Measurements from ENCODE around the gene TAOK3.

The TAOK3 gene

GRCh38 chr12:118122264-118122663 is 250.4 kb downstream of the TAOK3 start:
- no peaks in the 10 kb centered on the region for H3F3A ChIP-seq (ENCODE audit: insufficient read depth, low read length)
- no peaks in the 10 kb centered on the region for H4K20me1 ChIP-seq (ENCODE audit: insufficient read depth, low read length)
- H3K4me2 ChIP-seq (ENCODE audit: low read length), result no peak overlapping the region
- no peaks in the 10 kb centered on the region for H3K9me2 ChIP-seq (ENCODE audit: low read depth, low read length)
- TF ChIP-seq, protein P1, sequence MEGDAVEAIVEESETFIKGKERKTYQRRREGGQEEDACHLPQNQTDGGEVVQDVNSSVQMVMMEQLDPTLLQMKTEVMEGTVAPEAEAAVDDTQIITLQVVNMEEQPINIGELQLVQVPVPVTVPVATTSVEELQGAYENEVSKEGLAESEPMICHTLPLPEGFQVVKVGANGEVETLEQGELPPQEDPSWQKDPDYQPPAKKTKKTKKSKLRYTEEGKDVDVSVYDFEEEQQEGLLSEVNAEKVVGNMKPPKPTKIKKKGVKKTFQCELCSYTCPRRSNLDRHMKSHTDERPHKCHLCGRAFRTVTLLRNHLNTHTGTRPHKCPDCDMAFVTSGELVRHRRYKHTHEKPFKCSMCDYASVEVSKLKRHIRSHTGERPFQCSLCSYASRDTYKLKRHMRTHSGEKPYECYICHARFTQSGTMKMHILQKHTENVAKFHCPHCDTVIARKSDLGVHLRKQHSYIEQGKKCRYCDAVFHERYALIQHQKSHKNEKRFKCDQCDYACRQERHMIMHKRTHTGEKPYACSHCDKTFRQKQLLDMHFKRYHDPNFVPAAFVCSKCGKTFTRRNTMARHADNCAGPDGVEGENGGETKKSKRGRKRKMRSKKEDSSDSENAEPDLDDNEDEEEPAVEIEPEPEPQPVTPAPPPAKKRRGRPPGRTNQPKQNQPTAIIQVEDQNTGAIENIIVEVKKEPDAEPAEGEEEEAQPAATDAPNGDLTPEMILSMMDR (IDR thresholded peaks at IDR 0.05; ENCODE audit: low read length), result no peak
- no peak for TF ChIP-seq EZH2 (IDR thresholded peaks at IDR 0.05; ENCODE audit: borderline replicate concordance, low read length)
- no peaks in the 10 kb centered on the region for H3K79me2 ChIP-seq (ENCODE audit: insufficient read depth, low read length)
- no peak overlapping the region for H3K4me3 ChIP-seq (ENCODE audit: low read depth, low read length, poor library complexity, severe bottlenecking)
- no peak overlapping the region for H3K9ac ChIP-seq (ENCODE audit: low read length)
- H3K27ac ChIP-seq (ENCODE audit: low read depth, low read length, poor library complexity, severe bottlenecking), result no peak overlapping the region
- no peaks in the 10 kb centered on the region for H3K36me3 ChIP-seq (ENCODE audit: insufficient read depth, low read length)
- no peaks in the 10 kb centered on the region for H3K27me3 ChIP-seq (ENCODE audit: insufficient read depth, low read length)
- no peaks in the 10 kb centered on the region for H3K4me1 ChIP-seq (ENCODE audit: insufficient read depth, low read length, severe bottlenecking)
- H2AFZ ChIP-seq (ENCODE audit: low read length), result no peak overlapping the region
- no peaks in the 10 kb centered on the region for H3K9me3 ChIP-seq (ENCODE audit: low read length)

GRCh38 chr12:118120579-118121363 is 251.9 kb downstream of the TAOK3 start:
- H4K20me1 ChIP-seq (ENCODE audit: insufficient read depth, low read length), result no peaks in the 10 kb centered on the region
- H3K9ac ChIP-seq (ENCODE audit: low read length), result no peak overlapping the region
- no peak overlapping the region for H3K4me3 ChIP-seq (ENCODE audit: low read depth, low read length, poor library complexity, severe bottlenecking)
- no peak overlapping the region for H2AFZ ChIP-seq (ENCODE audit: low read length)
- H3K27me3 ChIP-seq (ENCODE audit: insufficient read depth, low read length), result no peaks in the 10 kb centered on the region
- TF ChIP-seq EZH2 (IDR thresholded peaks at IDR 0.05; ENCODE audit: borderline replicate concordance, low read length), result no peak
- TF ChIP-seq, protein P1 (IDR thresholded peaks at IDR 0.05; ENCODE audit: low read length), result peak; percentile 44
- no peaks in the 10 kb centered on the region for H3K9me3 ChIP-seq (ENCODE audit: low read length)
- no peak overlapping the region for H3K4me2 ChIP-seq (ENCODE audit: low read length)
- no peaks in the 10 kb centered on the region for H3K9me2 ChIP-seq (ENCODE audit: low read depth, low read length)
- no peaks in the 10 kb centered on the region for H3F3A ChIP-seq (ENCODE audit: insufficient read depth, low read length)
- no peaks in the 10 kb centered on the region for H3K79me2 ChIP-seq (ENCODE audit: insufficient read depth, low read length)
- peak overlapping the region; percentile 9 for H3K27ac ChIP-seq (ENCODE audit: low read depth, low read length, poor library complexity, severe bottlenecking)
- H3K4me1 ChIP-seq (ENCODE audit: insufficient read depth, low read length, severe bottlenecking), result no peaks in the 10 kb centered on the region
- H3K36me3 ChIP-seq (ENCODE audit: insufficient read depth, low read length), result no peaks in the 10 kb centered on the region

DNA sequence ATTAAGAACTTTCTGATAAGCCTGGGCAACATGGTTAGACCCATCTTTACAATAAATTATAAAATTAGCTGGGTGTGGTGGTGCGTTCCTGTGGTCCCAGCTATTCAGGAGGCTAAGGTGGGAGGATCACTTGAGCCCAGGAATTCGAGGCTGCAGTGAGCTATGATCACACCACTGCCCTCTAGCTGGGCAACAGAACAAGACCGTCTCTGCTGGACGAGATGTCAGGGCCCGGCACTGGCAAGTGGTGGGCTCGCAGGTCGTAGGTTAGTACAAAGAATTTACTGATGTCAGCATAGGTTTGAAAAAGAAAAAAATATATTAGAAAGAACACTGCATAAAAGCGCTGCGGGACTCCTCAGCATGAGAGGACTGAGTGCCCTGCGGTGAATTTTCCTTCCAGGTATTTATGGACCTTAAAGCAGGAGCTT is 253.2 kb downstream of the TAOK3 start:
- Histone ChIP-seq H3K79me2 (ENCODE audit: insufficient read depth, low read length) (no peaks in the 10 kb centered on the region), H3K9ac (ENCODE audit: low read length) (no peak overlapping the region), H3K27ac (ENCODE audit: low read depth, low read length, poor library complexity, severe bottlenecking) (no peak overlapping the region)

More for the DNA sequence above, 253.2 kb downstream of the TAOK3 start:
- Histone ChIP-seq H3K9me2 (ENCODE audit: low read depth, low read length) (no peaks in the 10 kb centered on the region), H4K20me1 (ENCODE audit: insufficient read depth, low read length) (no peaks in the 10 kb centered on the region), H3K4me1 (ENCODE audit: insufficient read depth, low read length, severe bottlenecking) (no peaks in the 10 kb centered on the region), H3K4me2 (ENCODE audit: low read length) (no peak overlapping the region), H3K4me3 (ENCODE audit: low read depth, low read length, poor library complexity, severe bottlenecking) (no peak overlapping the region), H2AFZ (ENCODE audit: low read length) (no peak overlapping the region), H3F3A (ENCODE audit: insufficient read depth, low read length) (no peaks in the 10 kb centered on the region), H3K9me3 (ENCODE audit: low read length) (no peaks in the 10 kb centered on the region), H3K27me3 (ENCODE audit: insufficient read depth, low read length) (no peaks in the 10 kb centered on the region), H3K36me3 (ENCODE audit: insufficient read depth, low read length) (0 out of 2 replicates have a peak, but pooled peaks cover 3% of the 10 kb centered on the region)
- no peak for TF ChIP-seq EZH2 (IDR thresholded peaks at IDR 0.05; ENCODE audit: borderline replicate concordance, low read length)
- TF ChIP-seq, protein P1 (IDR thresholded peaks at IDR 0.05; ENCODE audit: low read length), result no peak

Data from OCI-LY1 (cell line).